Tongue (tissue), 2 donors: ENCODE measurements around the gene ZNF280D. TPM values are rescaled to one million over a fixed set of nuclear protein-coding genes. Genes with fewer than 3 reads are reported as not detected.
"Not testable (repeated sequence)": the region's sequence is repeated elsewhere in the genome, so short reads cannot be mapped to it uniquely, and the experiment has no call there.

Experiments used
- DNase-seq: peaks from one replicate; pipeline ENCODE4 v3.0.0-alpha.2; 2015
- total RNA-seq: library from RNA; depleted of rRNA; stranded (reverse); fragments of >200 nt; gene quantifications from one replicate; pipeline ENCODE4 v1.2.3, GENCODE V29; 2014

ZNF280D gene
- 79.8 TPM for total RNA-seq

DNA sequence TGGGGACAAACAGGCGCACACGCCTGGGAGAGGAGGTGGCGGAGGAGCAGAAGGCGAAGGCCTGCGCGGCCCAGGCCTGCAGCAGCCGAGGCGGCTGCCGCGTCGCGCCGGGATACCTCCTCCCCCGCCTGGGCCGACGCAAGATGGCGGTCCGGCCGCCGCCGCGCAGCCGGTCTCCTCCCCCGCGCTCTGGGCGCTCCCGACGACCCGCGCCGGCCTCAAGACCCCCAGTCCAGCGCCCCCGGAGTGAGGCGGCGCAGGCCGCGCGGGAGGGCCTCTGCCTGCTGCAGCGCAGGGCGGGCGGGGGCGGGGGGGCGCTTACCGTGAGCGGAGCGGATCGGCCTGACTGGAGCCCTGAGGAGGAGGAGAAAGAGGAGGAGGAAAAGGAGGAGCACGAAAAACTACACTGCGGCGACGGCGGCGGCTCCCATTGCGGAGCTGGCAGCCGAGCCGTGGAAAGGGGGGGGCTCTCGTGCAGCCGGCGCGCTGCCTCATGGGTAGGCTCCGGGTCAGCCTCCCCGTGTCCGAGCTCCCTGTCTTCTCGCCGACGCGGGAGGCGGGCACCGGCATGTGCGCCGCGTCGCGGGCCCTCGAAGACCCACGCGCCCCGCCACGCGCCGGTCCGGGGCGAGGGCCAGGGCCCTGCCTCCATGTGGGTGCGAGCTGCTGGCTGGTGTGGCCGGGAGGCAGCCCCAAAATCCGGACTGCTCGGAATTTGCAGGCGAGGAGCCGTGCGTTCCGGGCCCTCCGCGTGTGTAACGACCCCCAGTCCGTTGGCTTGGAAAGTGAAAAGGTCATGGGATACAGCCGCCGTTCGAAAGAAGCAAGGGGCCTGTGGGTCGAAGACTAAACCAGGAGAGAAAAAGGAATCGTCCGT, at the start of gene ZNF280D:
TSS of gene ZNF280D (minus strand) at position 374 of the 877 bp plus-strand sequence. CDS start 26,400 bp downstream, outside the sequence.
- peak; percentile 96 for DNase-seq

GRCh38 chr15:56782306-56782705, 49.0 kb upstream of the ZNF280D start:
- DNase-seq: no peak

- DNase-seq: no peak
Observed at GRCh38 chr15:56781666-56782065, 48.4 kb upstream of the ZNF280D start.

- not testable (repeated sequence) for DNase-seq
Observed at GRCh38 chr15:56780102-56780725, 46.9 kb upstream of the ZNF280D start.

- DNase-seq: not testable (repeated sequence)
Observed at GRCh38 chr15:56779449-56779848, 46.1 kb upstream of the ZNF280D start.

GRCh38 chr15:56778761-56779160, 45.5 kb upstream of the ZNF280D start:
- DNase-seq: no peak

DNA sequence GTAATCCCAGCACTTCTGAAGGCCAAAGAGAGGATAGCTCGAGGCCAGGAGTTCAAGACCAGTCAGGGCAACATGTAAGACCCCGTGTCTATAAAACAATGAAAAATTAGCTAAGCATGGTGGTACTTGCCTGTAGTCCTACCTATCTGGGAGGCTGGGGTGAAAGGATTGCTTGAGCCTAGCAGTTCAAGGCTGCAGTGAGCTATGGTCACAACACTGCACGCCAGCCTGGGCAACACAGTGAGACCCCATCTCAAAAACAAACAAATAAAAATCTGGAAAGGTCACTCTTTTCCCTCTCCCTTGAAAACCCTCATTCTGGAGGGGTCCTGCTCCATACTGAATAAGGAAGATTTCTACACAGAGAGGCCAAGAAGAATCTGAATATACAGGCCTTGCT, 43.5 kb upstream of the ZNF280D start:
- DNase-seq: no peak

DNA sequence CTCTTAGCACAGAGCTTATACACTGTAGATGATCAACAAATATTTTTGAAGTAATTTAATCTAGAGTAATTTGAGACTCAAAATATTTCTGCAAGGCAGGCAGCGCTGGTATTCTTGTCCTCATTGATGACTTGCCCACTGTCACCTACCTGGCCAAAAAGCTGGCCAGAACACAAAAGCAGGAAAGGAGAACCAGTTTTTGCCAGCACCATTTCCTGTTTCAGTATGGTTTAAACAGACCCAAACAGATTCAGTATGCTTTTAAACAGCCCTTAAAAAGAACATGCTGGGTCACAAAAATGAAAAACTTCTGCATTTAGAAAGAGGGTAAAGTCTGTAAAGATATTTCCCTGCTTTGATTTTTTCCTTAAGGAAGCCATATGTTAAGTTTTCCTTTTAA, 42.3 kb upstream of the ZNF280D start:
- DNase-seq: no peak

DNA sequence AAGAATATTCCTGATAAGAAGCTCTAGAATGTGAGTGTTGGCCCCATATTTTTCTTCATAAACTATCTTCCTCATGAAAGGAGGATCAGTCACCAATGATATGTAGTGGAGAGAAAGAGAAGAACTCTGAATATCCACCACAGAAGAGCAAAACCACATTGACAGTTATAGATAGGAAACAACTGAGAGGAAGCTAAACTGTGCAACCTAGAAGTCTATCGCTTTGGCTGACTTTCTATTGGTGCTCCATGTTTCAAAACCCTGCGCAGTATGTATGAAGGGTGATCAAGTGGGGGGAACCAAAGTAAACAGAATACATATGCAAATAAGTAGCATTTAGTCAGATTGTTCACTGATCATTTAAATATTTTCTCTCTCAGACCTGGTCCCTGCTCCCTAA, 41.0 kb upstream of the ZNF280D start:
- no peak for DNase-seq

DNA sequence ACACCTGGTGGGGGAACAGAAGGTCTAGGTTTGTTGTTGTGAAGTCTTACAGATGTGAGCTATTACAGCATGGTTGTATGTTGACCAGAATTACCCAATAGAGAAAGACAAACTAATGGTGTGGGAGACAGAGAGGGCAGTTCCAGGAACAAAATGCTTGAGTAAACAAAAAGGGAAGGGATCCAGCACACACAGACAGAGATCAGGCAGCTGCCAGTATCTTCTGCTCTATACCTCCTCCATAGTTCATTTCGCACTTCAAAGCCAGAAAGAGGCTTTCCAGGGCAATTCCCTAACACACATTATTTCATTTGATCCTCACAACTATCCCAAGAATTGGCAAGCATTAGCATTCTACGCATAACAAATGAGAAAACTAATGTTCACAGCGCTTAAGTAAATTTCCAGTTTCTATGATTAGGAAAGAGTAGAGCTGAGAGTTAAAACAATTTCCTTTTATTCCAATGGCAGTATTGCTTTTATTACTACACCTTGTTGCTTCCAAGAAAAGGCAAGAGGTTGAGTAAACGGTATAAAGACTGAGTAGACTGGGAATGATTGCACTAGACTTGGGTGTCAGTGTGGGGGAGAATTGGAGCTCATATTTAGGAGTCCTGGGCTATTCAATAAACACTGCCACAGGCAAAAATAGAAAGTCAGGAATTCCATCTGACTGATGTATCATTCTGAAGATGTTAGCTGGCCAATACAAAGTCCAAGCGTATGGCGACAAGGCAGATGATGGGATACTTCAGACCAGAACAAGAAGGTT, 39.7 kb upstream of the ZNF280D start:
- peak; percentile 58 for DNase-seq

- DNase-seq: no peak
Observed at GRCh38 chr15:56770173-56770572, 36.9 kb upstream of the ZNF280D start.

DNA sequence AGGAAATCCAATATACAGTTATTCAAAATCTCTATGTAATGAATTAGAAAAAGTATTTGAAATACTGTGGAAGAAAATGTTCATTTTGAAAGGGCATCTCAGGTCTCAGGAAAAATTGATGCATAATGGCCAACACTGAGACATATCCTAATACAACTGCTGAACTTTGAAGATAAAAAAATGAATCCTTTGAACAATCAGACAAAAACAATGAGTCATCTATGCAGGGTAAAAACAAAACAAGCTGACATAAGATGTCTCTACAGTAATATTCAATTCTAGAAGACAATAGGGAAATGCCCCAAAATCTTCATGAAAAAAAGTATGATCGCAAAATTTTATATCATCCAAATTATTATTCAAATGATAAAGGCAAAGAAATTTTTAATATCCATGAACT, 34.0 kb upstream of the ZNF280D start:
- DNase-seq: no peak

DNA sequence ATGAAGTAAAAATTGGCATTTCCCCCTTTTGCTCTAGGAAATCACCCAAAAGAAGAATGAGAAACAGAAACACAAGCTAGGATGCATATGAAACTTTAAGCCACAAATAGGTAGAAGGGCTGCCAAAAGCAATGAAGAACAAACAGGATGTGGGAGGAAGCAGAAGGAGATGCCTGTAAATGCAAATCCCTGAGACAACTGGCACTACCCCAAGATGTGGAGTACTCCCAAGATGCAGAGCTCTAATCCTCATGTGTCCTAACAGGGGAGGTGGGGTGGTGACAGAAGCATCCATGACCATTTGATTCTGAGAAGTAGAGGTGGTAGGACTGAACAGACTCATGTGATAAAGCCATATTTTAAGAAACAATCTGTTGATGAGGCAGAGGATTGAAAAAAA, 31.9 kb upstream of the ZNF280D start:
- peak; percentile 58 for DNase-seq

DNA sequence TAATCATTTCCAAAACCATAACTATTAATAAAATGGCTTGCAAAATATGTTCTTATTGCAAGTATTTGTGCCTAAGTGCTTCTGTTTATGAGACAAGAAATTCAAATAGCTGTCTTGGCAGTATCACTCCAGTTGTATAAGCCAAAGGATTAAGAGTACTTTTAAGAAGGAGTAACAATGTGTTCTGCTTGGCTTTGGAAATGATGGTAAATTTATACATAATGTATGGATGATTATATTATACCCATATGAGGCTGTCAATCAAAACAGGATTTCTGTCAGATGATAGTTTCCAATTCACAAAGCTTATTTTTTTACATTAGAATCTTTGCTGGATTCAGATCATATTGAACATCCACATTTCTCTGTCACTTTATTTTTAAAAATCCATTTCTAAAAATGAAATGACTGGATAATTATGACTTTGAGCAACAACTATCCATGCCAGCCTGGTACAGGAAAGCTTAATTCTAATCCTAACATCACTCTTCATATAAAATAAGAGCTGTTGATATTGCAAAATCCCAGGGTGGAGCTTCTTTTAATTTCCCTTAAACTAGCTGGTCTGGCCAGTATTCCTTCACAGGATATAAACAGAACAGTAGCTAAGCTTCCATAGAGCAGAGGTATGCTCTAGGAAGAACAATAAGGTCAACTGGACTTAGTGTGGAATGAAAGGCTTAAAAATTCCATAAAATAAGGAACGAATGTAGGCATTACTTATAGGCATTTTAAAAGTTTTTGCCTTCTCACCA, 30.0 kb upstream of the ZNF280D start:
- peak; percentile 55 for DNase-seq

GRCh38 chr15:56760186-56760585, 26.9 kb upstream of the ZNF280D start:
- DNase-seq: peak; percentile 45

DNA sequence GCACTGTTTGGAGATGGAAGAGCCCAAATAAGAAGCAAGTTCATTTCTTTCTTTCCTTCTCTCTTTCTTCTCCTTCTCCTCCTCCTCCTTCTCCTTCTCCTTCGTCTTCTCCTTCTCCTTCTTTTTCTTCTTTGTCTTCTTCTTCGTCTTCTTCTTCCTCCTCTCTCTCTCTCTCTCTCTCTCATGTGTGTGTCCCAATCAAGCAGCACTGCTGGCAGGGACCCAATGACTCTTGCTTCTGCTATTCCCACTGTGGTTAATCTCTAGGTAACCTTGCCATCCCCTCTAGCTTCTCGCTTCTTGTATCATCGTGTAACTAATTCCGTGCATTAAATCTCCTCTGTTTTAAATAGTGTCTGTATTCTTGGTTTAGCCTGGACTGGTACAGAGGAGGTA, 26.1 kb upstream of the ZNF280D start:
- DNase-seq: no peak

GRCh38 chr15:56758770-56759449, 25.6 kb upstream of the ZNF280D start:
- no peak for DNase-seq

- DNase-seq: no peak
Observed at GRCh38 chr15:56757875-56758274, 24.6 kb upstream of the ZNF280D start.

DNA sequence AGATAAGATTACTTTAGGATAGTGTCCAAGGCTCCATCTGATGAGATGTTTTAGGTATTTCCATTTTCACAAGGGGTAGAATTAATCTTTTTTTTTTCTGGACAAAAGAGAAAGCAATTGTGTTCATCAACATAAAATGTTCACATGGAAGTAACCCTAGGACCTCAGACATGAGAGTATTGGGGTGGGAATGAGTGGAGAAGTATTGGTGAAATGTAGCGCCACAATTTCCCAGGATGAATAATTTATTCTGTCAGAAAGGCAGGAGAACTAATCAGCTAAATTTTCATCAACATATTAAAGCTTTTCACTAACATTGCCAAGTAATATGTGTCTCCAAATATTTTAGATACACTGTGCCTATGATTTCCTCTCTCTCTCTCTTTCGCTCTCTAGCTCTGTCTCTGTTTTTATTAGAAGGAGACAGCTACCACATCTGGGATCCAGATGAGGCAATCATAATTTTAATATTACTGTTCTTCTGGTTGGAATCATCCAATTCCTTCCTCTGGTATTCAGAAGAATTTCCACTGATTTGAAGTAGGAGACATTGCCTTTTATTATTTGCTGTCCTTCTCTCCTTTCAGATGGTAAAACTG, 21.6 kb upstream of the ZNF280D start:
- DNase-seq: no peak

- no peak for DNase-seq
Observed at GRCh38 chr15:56752986-56753385, 19.7 kb upstream of the ZNF280D start.

DNA sequence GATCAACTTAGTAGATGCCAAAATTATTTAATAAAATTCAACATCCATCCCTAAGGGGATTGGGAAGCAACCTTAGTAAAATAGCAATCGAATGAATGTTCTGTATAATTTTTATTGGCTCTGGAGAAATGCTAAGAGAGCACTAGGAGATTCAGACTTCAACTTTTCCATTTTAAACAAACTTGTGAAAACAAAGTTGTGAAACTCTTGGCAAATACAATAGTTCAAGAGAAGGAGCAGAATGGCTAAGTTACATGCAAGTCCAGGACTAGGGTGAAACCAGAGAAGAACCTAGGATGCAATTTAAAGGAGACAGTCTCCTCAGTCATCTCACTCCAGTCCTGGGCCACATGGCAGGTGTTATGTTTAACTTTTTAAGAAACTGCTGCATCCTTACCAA, 16.7 kb upstream of the ZNF280D start:
- DNase-seq: no peak
